Hematopoietic multipotent progenitor cell treated with erythropoietin and hydrocortisone succinate and interleukin-3 and kit ligand, for 4 days (in vitro differentiated cells): ENCODE results near the gene DLGAP5.

Source experiments
- DNase-seq: peaks from one replicate; pipeline ENCODE4 v3.0.0-alpha.2; 2015

DLGAP5 gene

DNA sequence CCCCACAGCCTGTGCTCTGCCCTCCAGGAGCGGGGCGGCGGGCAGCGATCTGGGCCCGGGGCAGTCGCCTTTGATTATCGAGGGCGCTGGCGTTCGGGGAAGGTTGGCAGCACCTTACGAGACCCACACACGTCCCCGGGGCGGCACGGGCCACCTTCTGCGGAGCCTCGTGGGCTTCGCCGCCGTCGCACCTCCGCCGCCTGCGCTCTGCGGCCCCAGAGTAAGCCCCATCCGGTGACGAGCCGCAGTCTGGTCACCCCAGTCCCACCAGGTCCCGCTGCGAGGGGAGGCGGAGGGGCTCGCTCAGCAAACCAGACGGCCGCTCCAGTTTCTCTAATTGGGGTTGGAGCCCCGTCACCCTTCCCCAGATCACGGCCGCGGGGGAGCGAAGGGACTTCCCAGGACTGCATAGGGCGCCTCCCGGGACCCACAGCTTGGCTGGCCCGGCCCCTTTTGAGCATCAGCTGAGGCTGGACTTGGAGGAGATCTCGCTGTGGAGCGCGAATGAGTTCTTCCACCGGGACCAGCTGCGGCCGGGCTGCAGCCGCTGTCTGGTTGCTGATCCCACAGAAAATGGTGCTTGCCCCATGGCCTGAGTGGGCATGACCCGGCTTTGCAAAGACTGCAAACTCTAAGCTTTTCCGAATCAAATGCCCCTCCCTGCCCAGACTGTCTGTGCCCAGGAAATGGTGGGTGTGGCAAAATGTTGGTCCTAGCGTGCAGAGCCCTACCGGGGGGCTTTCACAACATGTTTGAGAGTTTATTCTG is 61.8 kb downstream of the DLGAP5 start:
- DNase-seq: peak; percentile 43

- peak; percentile 79 for DNase-seq
Observed at GRCh38 chr14:55129086-55129427, 62.3 kb downstream of the DLGAP5 start, which contains the start of gene LGALS3. Gene LGALS3, plus strand, starts transcription at chr14:55129252. Its CDS starts 8,122 bp downstream, at chr14:55137374.

DNA sequence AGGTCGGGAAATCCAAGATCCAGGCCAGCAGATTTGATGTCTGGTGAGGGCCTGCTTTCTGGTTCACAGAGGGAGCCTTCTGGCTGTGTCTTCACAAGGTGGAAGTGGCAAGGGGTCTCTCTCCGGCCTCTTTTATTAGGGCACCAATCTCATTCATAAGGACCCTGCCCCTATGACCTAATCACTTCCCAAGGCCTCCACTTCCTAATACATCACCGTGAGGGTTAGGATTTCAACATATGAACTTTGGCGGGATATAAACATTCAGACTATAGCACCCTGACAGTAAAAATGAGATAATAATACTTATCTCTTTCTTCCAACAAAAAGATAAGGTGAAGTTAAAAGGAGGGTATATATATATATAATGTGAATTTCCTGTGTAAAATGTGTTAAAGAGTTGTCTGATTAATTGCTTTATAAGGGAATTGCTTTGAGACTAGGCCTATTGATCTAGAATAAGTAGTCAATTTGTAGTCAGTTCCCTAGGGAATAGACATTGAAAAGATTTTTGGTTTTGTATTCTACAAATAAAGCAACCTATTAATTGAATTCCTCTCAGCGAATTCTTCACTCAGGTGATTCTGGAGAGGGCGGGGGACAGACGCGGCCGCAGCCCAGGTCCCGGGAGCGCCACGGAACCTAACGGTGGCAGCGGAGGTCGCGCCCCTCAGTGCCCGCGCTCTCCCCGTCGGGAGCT is 62.8 kb downstream of the DLGAP5 start:
- DNase-seq: no peak

GRCh38 chr14:55127460-55127951 is 63.9 kb downstream of the DLGAP5 start:
- DNase-seq: no peak

GRCh38 chr14:55126932-55127459 is 64.4 kb downstream of the DLGAP5 start:
- no peak for DNase-seq

DNA sequence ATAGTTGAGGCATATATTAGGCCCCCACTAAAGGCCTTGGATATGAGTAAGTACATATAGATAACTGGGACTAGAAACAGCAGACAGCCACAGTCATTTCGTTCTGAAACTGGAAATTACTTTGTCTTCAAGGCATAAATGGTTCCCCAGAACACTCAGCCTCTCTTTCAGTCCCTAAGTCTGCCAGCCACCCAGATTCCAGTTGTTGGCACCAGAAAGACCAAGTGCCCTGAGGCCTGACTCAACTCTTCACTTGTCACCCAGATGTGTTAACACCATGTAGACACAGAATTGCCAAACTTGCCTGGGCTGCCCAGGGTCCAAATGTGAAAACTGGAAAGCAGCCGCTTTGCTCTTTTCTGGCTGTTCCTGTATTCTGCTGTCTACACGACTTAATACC is 65.4 kb downstream of the DLGAP5 start:
- DNase-seq: no peak

GRCh38 chr14:55125403-55125802 is 66.0 kb downstream of the DLGAP5 start:
- DNase-seq: peak; percentile 93

- peak; percentile 81 for DNase-seq
Observed at GRCh38 chr14:55124774-55125386, 66.5 kb downstream of the DLGAP5 start.

- no peak for DNase-seq
Observed at GRCh38 chr14:55123852-55124639, 67.3 kb downstream of the DLGAP5 start.

DNA sequence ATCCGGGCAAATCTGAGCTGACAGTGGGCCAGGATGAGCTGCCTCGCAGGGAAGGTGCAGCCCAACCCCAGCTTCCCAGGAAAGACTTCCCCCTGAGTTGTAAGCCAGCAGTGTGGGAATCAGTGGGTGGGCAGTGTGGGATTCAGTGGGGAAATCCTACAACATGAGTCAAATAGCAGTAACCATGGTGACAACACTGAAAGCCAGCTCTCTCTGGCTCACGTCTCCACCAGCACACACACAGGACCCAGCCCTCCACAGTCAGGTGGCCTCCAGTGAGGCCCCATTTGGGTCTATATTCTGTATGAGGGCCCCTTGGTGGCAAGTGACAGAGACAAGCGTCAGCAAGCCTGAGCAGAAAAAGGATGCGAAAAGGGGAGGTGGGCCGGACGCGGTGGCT is 68.3 kb downstream of the DLGAP5 start:
- no peak for DNase-seq

GRCh38 chr14:55122440-55122986 is 68.9 kb downstream of the DLGAP5 start:
- peak; percentile 94 for DNase-seq

- DNase-seq: no peak
Observed at GRCh38 chr14:55121628-55122439, 69.6 kb downstream of the DLGAP5 start.

- peak; percentile 82 for DNase-seq
Observed at GRCh38 chr14:55120571-55121495, 70.6 kb downstream of the DLGAP5 start.

- no peak for DNase-seq
Observed at GRCh38 chr14:55118761-55119160, 72.6 kb downstream of the DLGAP5 start.

DNA sequence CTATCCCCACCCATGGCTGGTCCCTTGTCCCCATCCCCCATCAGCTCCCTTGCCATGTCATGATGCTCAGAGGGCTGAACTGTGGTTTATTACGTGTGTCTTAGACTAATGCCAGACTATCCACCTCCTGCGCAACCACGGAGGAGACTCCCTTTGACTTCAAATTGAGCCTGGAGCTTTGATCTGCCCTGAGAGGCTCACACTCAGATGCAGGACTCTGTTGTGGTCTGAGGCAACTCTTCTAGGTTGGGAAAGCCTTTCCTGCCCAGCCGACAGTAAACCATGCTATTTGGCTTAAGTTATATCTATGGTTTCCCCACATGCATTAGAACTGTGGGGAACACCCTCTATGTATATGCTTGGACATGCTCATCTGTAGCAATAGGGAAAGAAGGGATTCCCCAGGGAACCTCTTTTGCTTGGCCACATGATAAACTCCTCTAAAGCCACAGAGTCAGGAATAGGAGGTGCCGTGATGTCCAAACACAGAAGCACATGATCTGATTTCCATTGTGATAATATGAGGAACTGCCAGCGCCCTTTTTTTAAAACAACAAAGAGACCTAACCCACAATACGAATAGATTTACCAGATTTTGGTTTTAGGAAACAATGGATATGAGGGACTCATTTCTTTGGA is 73.5 kb downstream of the DLGAP5 start:
- peak; percentile 82 for DNase-seq

DNA sequence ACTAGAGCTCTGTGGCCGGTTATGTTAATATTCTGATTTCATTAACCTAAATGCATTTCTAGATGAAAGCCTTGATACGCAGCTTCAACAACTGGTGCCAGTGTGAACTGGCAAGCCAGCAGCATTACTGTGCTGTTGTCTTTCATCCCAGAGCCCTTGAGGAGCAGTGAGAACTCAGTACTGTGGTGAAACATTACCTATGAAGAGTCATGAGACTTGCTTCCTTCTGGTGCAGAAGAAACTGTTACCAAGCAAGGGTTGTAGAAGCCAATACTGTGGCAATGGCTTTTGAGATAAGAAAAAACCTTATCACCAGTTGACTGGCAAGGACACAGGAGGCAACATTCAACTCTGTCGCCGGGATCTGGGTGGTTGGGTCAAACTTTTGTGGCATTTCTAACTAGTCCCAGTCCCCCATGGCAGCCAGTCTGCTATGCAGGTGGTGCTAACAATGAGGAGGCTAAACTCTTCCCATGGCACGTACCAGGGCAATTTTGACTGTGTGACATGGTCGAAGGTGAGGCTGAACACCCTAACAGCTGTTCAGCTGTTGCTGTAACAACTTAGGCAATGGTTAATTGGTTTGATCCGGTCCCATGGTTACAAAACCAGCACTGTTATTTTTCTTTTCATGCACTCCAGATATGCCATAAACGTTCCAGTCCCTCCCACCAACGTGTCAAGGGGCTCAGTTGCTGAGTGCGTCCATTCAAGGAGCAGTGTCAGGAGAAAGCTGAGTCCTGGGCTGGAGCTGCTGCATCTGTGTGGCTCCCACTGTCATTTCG is 74.9 kb downstream of the DLGAP5 start:
- peak; percentile 90 for DNase-seq

DNA sequence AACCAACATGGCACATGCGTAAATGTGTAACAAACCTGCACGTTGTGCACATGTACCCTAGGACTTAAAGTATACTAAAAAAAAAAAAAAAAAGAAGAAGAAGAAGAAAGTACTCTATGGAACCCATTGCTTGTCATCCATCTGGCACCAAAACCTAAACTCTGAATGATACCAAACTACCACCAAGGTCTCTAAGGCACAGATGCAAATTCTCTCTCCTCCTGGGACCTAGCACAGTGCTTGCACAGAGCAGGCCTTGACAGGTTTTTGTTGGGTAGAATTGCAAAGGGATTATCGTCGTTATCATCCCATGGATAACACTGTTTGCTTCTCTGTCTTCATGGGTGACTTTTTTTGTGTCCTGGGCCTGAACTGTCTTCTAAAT is 75.5 kb downstream of the DLGAP5 start:
- no peak for DNase-seq

DNA sequence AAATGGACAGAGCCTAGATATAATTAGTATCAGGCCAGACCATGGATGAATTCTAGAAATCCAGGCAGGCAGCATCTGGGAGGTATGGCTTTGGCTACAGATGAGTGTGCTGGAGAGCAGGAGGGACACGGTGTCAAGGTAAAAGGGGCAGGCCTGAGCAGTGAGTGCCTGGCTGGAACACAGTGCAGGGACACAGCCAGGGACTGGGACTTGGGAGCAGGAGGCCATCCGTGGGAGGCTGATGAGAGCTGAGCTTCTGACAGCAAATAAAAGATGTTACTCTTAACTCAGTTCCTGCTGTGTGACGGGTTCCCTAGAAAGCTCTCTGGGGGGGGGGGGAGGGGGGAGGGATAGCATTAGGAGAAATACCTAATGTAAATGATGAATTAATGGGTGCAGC is 75.9 kb downstream of the DLGAP5 start:
- no peak for DNase-seq

- DNase-seq: no peak
Observed at GRCh38 chr14:55114720-55115119, 76.7 kb downstream of the DLGAP5 start.
